Heart right ventricle (tissue), 16 donors: Measurements from ENCODE around the gene MMP23B. TPM values are rescaled to one million over a fixed set of nuclear protein-coding genes. Genes with fewer than 3 reads are reported as not detected.
"Not testable (repeated sequence)": the region's sequence is repeated elsewhere in the genome, so short reads cannot be mapped to it uniquely, and the experiment has no call there.

Experiments
- ATAC-seq, 8 donors: fragments of 200-7000 bp; cut with Tn5 transposase; one replicate each; pipeline ENCODE4 v1.9.1; 2020; ENCODE audit warnings: mild to moderate bottlenecking in 8 of 8, moderate library complexity in 8 of 8, moderate number of reproducible peaks in 1 of 8
- DNase-seq, 2 donors: peaks; one replicate each; pipeline ENCODE4 v3.0.0-alpha.2; 2020
- H3K27ac ChIP-seq, 10 donors: fragments of 200-600 bp; sonication (generic) in 2 of 10; one replicate each; pipeline versions ENCODE4 v1.5.0 to v1.8.0; 2020 to 2022; ENCODE audit warnings: mild to moderate bottlenecking in 3 of 10
- H3K27me3 ChIP-seq, 7 donors: fragments of 200-600 bp; one replicate each; pipeline ENCODE4 v1.8.0; 2021 to 2022; ENCODE audit warnings: mild to moderate bottlenecking in 2 of 7
- H3K36me3 ChIP-seq, 9 donors: fragments of 200-600 bp; sonication (generic) in 1 of 9; one replicate each; pipeline versions ENCODE4 v1.5.0 to v1.8.0; 2020 to 2022; ENCODE audit warnings: mild to moderate bottlenecking in 2 of 9
- H3K4me1 ChIP-seq, 9 donors: fragments of 200-600 bp; sonication (generic) in 1 of 9; one replicate each; pipeline versions ENCODE4 v1.5.0 to v1.8.0; 2020 to 2022; ENCODE audit warnings: mild to moderate bottlenecking in 4 of 9
- H3K4me3 ChIP-seq, 10 donors: fragments of 200-600 bp; sonication (generic) in 2 of 10; one replicate each; pipeline versions ENCODE4 v1.5.0 to v1.8.0; 2020 to 2022; ENCODE audit warnings: mild to moderate bottlenecking in 7 of 10, moderate library complexity in 2 of 10
- H3K9me3 ChIP-seq, 11 donors: fragments of 200-600 bp in 10 of 11; sonication (generic) in 2 of 11; one replicate each; pipeline versions ENCODE4 v1.5.0 to v1.8.0; 2013 to 2022; ENCODE audit warnings: mild to moderate bottlenecking in 2 of 11, control low read depth in 1 of 11, moderate library complexity in 1 of 11
- CTCF ChIP-seq, 9 donors: fragments of 200-600 bp; sonication (generic) in 2 of 9; IDR thresholded peaks; one replicate each; pipeline versions ENCODE4 v1.5.0 to v1.8.0; 2021 to 2022; ENCODE audit warnings: antibody characterized with exemption in 9 of 9, mild to moderate bottlenecking in 5 of 9, moderate library complexity in 1 of 9
- WGBS, 2 donors: extraction: QIAGEN DNeasy Blood & Tissue Kit; methylation state at CpG; one replicate each; pipeline ENCODE4 v1.1.7; 2013; ENCODE audit warnings: inconsistent platforms in 1 of 2; 5-methylcytosine and 5-hydroxymethylcytosine counted together
- intact Hi-C, 10 donors: fragments of 100-400 bp; cut with DNase I; formaldehyde crosslinking; loops; one replicate each; pipeline versions ENCODE4 v1.11.1 to v1.14.2; 2022
- polyA plus RNA-seq, 2 donors: library from polyadenylated mRNA; stranded (reverse); fragments of 200-250 nt; gene quantifications; one replicate each; pipeline ENCODE4 v1.2.3, GENCODE V29; 2013
- total RNA-seq, 10 donors: library from RNA; stranded (reverse); fragmentation: NEBNext Ultra II Directional in 3 of 10; extraction: Animal tissue kit (Norgen Biotek cat#: 25700) in 3 of 10; gene quantifications; one replicate each; pipeline versions ENCODE4 v1.2.1 to v1.2.4, GENCODE V29; 2021 to 2023
- donor health status: Arrhythmogenic right ventricular cardiomyopathy.
- donor health status: ischemic (EF 13 %, LVEDD 7.1; RV severe dilation, severe dysfunction).
- donor health status: healthy with polysubstance abuse.
- donor health status: DM: no; HTN: yes; CAD: no.
- donor health status: DM: no; HTN: no; CAD: no.
- donor health status: ischemic (EF 25% LVEDD 6.9; RV normal size, moderate dysfunction).
- donor health status: ischemic (EF 25% LVEDD 5.7; RV mildly dilated, moderate dysfunction).
- donor health status: healthy.
- donor health status: DM: yes; HTN: yes; CAD: no.
- donor health status: Ischemic cardiomyopathy.
- donor health status: ischemic (EF 35%, LVEDD 5.7; RV mildly dilated, moderate dysfunction).
- donor health status: nonischemic (EF 11% LVEDD 7.7; RV severe dilation, severe dysfunction).
- donor health status: DM: yes; HTN: yes; CAD: no.
- donor health status: PGD.
- donor health status: ischemic (EF 29% LVEDD 5.4; RV normal size, mild dysfunction).
- donor health status: nonischemic (EF 23%, LVEDD 6.1; RV moderate dilation, normal function).

Gene MMP23B
- total and polyA plus RNA-seq, 12 donors: 14.2 to 113 (median 63.1) TPM

- H3K27me3 ChIP-seq, H3K4me1 ChIP-seq, H3K4me3 ChIP-seq, ATAC-seq, DNase-seq, H3K9me3 ChIP-seq, H3K27ac ChIP-seq, intact Hi-C loops: not testable (repeated sequence)
- peaks cover 0 to 61% (median 20%) of the 10 kb centered on the region in 9 donors for H3K36me3 ChIP-seq
- WGBS, 2 donors: 75 to 83% methylated on average over 5 of the region's 5 CpGs
Measured at GRCh38 chr1:1646326-1646725, 14.4 kb downstream of the MMP23B start.

DNA sequence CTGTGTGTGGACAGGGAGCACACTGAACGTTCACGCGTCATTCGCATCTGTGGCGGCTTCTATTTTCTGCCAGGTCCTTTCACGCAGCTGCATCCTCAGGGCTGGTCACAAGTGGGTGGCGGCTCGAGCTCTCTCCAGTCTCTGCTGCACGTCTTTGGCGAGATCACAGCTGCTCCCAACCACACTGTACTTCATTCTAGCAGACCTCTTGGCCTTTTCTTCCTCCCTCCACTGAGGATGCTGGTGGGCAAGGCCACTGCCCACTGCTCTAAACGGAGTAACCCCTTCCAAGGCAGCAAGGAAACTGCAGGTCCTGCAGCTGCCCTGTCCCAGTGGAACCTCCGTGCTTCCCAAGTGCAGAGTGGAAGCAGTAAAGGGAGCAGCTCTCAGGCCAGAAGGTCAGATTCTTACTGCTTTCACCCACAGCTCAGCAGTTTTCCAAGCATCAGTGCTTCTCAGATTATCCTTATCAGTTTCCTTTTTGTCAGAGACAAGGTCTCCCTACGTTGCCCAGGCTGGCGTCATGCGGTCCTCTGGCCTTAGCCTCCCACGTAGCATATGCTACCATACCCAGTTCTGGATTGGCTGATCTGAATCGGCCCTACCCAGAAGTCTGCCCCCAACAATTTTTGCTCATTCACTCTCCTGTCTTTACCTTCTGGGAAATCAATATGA, 15.7 kb downstream of the MMP23B start:
- peak in 3 of 8 donors; percentile 21 to 33 (median 22) for ATAC-seq
- DNase-seq, H3K4me1 ChIP-seq, H3K9me3 ChIP-seq, H3K27ac ChIP-seq, H3K4me3 ChIP-seq, intact Hi-C loops, H3K27me3 ChIP-seq: not testable (repeated sequence)
- H3K36me3 ChIP-seq: peaks cover 0 to 75% (median 31%) of the 10 kb centered on the region in 9 donors
- 80 to 85% methylated on average over 17 of the region's 17 CpGs for WGBS, 2 donors

- WGBS, 2 donors: 81 to 90% methylated on average over 11 of the region's 11 CpGs
Measured at GRCh38 chr1:1648265-1648664, 16.3 kb downstream of the MMP23B start.

GRCh38 chr1:1658583-1659549, 26.9 kb downstream of the MMP23B start, which contains the start of gene CDK11B:
TSS of gene CDK11B (minus strand) at chr1:1659004. CDS start at chr1:1657485, 1,519 bp downstream.
- peaks cover 0 to 35% (median 30%) of the 10 kb centered on the region in 9 donors for H3K36me3 ChIP-seq
- TF ChIP-seq CTCF (IDR thresholded peaks at IDR 0.05): peak in 8 of 9 donors; percentile 9 to 50 (median 40)
- H3K4me3 ChIP-seq: peak within 1 kb of the TSS; percentile 53 to 85 (median 72)
- H3K27me3 ChIP-seq, intact Hi-C loops, H3K9me3 ChIP-seq: not testable (repeated sequence)
- peaks cover 0 to 22% (median 5%) of the 10 kb centered on the region in 9 donors for H3K4me1 ChIP-seq
- WGBS, 2 donors: 0 to 1% methylated on average over 61 to 69 of the region's 96 CpGs
- H3K27ac ChIP-seq: peak within 1 kb of the TSS; percentile 90 to 100 (median 98)
- DNase-seq (peak; percentile 95 to 96), ATAC-seq (peak; percentile 93 to 98 (median 95))

More at GRCh38 chr1:1648265-1648664, 16.3 kb downstream of the MMP23B start:
- H3K27ac ChIP-seq, intact Hi-C loops, H3K4me3 ChIP-seq, DNase-seq, H3K27me3 ChIP-seq, H3K9me3 ChIP-seq, H3K4me1 ChIP-seq: not testable (repeated sequence)
- H3K36me3 ChIP-seq: peaks cover 0 to 80% (median 31%) of the 10 kb centered on the region in 9 donors
- ATAC-seq: peak in 4 of 8 donors; percentile 13 to 53 (median 29)

- H3K4me3 ChIP-seq, H3K9me3 ChIP-seq, DNase-seq, intact Hi-C loops, ATAC-seq, H3K27me3 ChIP-seq: not testable (repeated sequence)
- Histone ChIP-seq H3K4me1 (peaks cover 0 to 11% (median 4%) of the 10 kb centered on the region in 9 donors), H3K27ac (peak overlapping the region in 1 of 10 donors; percentile 10), H3K36me3 (peaks cover 0 to 30% (median 15%) of the 10 kb centered on the region in 9 donors)
- WGBS, 2 donors: 84 to 87% methylated on average over 9 of the region's 9 CpGs
Measured at GRCh38 chr1:1662392-1662791, 30.4 kb downstream of the MMP23B start.

GRCh38 chr1:1662830-1663560, 31.0 kb downstream of the MMP23B start:
- 78 to 79% methylated on average over 14 to 15 of the region's 15 CpGs for WGBS, 2 donors

DNA sequence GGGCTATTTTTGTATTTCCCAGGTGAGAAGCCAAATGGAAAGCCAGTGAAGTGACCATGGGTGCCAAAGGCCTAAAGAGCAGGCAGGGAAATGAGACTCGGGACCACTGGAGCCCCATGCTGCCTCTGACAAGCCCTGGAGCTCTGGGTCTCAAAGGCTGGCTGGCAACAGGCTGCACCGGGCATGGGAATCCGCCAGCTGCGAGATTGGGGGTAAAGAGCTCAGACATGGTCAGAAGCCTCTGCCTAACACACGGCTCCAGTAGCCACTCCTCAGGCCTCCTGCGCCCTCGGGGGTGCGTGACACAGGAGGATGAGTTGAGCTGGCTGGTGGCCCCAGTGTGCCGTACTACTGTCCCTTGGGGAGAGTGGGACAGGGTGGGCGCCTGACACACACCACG, 32.3 kb downstream of the MMP23B start:
- peak in 1 of 8 donors; percentile 19 for ATAC-seq
- H3K4me3 ChIP-seq, DNase-seq, intact Hi-C loops, H3K27me3 ChIP-seq, H3K9me3 ChIP-seq, H3K27ac ChIP-seq: not testable (repeated sequence)
- WGBS, 2 donors: 84 to 89% methylated on average over 3 to 6 of the region's 11 CpGs
- Histone ChIP-seq H3K36me3 (peaks cover 0 to 47% (median 15%) of the 10 kb centered on the region in 9 donors), H3K4me1 (peaks cover 0 to 11% (median 0%) of the 10 kb centered on the region in 9 donors)

More at GRCh38 chr1:1662830-1663560, 31.0 kb downstream of the MMP23B start:
- H3K27me3 ChIP-seq, H3K4me1 ChIP-seq, DNase-seq, intact Hi-C loops, H3K9me3 ChIP-seq, ATAC-seq, H3K4me3 ChIP-seq: not testable (repeated sequence)
- Histone ChIP-seq H3K36me3 (peaks cover 0 to 35% (median 15%) of the 10 kb centered on the region in 9 donors), H3K27ac (peak overlapping the region in 1 of 10 donors; percentile 44)
